ENCODE measurements around the gene TMEM120B.

DNA sequence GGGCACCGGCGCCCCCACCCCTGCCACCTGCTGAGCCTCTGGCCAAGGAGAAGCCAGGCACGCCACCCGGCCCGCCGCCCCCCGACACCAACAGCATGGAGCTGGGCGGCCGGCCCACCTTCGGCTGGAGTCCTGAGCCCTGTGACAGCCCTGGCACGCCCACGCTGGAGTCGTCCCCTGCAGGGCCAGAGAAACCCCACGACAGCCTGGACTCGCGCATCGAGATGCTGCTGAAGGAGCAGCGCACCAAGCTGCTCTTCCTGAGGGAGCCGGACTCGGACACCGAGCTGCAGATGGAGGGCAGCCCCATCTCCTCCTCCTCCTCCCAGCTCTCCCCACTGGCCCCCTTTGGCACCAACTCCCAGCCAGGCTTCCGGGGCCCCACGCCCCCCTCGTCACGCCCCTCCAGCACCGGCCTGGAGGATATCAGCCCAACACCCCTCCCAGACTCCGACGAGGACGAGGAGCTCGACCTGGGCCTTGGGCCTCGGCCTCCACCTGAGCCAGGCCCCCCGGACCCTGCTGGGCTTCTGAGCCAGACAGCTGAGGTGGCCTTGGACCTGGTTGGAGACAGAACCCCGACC, 97.8 kb downstream of the TMEM120B start:
- TF ChIP-seq SMC3 (conservative IDR thresholded peaks at IDR 0.05; ENCODE audit: poor library complexity): no peak
- no peak for TF ChIP-seq EP300 (conservative IDR thresholded peaks at IDR 0.05; ENCODE audit: poor library complexity, severe bottlenecking)
- TF ChIP-seq, protein P1, sequence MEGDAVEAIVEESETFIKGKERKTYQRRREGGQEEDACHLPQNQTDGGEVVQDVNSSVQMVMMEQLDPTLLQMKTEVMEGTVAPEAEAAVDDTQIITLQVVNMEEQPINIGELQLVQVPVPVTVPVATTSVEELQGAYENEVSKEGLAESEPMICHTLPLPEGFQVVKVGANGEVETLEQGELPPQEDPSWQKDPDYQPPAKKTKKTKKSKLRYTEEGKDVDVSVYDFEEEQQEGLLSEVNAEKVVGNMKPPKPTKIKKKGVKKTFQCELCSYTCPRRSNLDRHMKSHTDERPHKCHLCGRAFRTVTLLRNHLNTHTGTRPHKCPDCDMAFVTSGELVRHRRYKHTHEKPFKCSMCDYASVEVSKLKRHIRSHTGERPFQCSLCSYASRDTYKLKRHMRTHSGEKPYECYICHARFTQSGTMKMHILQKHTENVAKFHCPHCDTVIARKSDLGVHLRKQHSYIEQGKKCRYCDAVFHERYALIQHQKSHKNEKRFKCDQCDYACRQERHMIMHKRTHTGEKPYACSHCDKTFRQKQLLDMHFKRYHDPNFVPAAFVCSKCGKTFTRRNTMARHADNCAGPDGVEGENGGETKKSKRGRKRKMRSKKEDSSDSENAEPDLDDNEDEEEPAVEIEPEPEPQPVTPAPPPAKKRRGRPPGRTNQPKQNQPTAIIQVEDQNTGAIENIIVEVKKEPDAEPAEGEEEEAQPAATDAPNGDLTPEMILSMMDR (IDR thresholded peaks at IDR 0.05; ENCODE audit: poor library complexity, severe bottlenecking): no peak
- TF ChIP-seq, protein P2, sequence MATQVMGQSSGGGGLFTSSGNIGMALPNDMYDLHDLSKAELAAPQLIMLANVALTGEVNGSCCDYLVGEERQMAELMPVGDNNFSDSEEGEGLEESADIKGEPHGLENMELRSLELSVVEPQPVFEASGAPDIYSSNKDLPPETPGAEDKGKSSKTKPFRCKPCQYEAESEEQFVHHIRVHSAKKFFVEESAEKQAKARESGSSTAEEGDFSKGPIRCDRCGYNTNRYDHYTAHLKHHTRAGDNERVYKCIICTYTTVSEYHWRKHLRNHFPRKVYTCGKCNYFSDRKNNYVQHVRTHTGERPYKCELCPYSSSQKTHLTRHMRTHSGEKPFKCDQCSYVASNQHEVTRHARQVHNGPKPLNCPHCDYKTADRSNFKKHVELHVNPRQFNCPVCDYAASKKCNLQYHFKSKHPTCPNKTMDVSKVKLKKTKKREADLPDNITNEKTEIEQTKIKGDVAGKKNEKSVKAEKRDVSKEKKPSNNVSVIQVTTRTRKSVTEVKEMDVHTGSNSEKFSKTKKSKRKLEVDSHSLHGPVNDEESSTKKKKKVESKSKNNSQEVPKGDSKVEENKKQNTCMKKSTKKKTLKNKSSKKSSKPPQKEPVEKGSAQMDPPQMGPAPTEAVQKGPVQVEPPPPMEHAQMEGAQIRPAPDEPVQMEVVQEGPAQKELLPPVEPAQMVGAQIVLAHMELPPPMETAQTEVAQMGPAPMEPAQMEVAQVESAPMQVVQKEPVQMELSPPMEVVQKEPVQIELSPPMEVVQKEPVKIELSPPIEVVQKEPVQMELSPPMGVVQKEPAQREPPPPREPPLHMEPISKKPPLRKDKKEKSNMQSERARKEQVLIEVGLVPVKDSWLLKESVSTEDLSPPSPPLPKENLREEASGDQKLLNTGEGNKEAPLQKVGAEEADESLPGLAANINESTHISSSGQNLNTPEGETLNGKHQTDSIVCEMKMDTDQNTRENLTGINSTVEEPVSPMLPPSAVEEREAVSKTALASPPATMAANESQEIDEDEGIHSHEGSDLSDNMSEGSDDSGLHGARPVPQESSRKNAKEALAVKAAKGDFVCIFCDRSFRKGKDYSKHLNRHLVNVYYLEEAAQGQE (IDR thresholded peaks at IDR 0.05; ENCODE audit: borderline replicate concordance): no peak
- no peak for TF ChIP-seq POLR2AphosphoS5 (IDR thresholded peaks at IDR 0.05)
- no peak for TF ChIP-seq TAF1 (IDR thresholded peaks at IDR 0.05; ENCODE audit: low read depth)
- TF ChIP-seq EZH2 (IDR thresholded peaks at IDR 0.05; ENCODE audit: borderline replicate concordance, insufficient read depth, low read length, poor library complexity, severe bottlenecking): no peak
